Epithelial cell of prostate (primary cell): Measurements from ENCODE around the gene LDLRAD4.
"Not testable (repeated sequence)": the region's sequence is repeated elsewhere in the genome, so short reads cannot be mapped to it uniquely, and the experiment has no call there.

Source experiments
- DNase-seq: peaks from one replicate; pipeline ENCODE4 v3.0.0-alpha.2; 2011; ENCODE audit warnings: low read depth, low spot score
- H3K27ac ChIP-seq: fragments of 450-650 bp; 2 replicates; pipeline ENCODE4 v1.5.1; 2017; ENCODE audit warnings: mild to moderate bottlenecking

LDLRAD4 gene

GRCh38 chr18:13589316-13589715, 370.8 kb downstream of the LDLRAD4 start:
- no peak for DNase-seq
- no peak overlapping the region for H3K27ac ChIP-seq

DNA sequence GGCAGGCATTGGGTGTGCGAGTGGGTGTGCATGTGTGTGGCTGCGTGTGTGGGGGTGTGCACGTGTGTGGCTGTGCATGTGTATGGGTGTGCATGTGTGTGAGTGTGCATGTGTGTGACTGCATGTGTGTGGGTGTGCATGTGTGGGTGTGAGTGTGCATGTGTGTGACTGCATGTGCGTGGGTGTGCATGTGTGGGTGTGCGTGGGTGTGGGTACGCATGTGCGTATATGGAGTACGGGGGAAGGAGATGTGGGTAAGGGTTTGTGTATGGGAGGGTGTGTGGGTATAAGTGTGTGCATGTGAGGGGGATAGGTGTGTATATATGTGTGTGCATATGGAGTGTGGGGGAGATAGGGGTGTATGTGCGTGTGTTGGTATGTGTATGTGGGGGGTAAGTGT, 371.4 kb downstream of the LDLRAD4 start:
- no peak for DNase-seq
- H3K27ac ChIP-seq = no peak overlapping the region

DNA sequence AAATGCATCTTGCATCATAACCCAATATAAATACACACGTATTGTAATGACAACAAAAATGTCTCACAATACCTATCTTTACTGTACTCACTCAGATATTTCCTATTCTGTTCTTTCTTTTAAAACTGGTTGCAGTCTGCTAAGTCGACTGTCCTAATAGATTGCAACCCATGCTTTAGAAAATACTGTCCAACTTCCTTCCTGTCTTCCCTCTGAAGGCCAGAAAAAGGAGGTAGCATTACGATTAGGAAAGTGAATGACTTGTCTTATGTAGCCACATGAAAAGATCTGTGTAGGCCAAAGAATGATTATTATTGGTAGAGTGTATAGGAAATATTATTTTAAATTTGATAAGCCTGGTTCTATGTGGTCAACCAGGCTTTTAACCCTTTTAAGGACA, 373.7 kb downstream of the LDLRAD4 start:
- no peak for DNase-seq
- H3K27ac ChIP-seq = no peak overlapping the region

DNA sequence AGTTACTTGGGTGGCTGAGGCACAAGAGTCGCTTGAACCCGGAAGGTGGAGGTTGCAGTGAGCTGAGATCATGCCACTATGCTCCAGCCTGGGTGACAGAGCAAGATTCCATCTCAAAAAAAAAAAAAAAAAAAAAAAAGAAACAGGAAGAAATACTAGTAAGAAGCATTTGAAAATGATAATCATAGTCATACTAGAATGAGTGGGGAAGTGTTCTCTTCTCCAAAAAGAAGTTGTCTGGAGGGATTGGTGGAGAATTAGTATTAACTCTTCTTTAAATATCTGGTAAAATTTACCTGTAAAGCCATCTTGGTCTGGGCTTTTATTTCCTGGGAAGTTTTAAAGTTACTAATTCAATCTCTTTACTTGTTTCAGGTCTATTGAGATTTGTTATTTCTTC, 376.0 kb downstream of the LDLRAD4 start:
- H3K27ac ChIP-seq = no peak overlapping the region
- DNase-seq = no peak

- no peak for DNase-seq
Observed at GRCh38 chr18:13597068-13597467, 378.5 kb downstream of the LDLRAD4 start.

GRCh38 chr18:13598591-13598990, 380.0 kb downstream of the LDLRAD4 start:
- no peak overlapping the region for H3K27ac ChIP-seq
- no peak for DNase-seq

More at GRCh38 chr18:13597068-13597467, 378.5 kb downstream of the LDLRAD4 start:
- H3K27ac ChIP-seq = no peak overlapping the region

DNA sequence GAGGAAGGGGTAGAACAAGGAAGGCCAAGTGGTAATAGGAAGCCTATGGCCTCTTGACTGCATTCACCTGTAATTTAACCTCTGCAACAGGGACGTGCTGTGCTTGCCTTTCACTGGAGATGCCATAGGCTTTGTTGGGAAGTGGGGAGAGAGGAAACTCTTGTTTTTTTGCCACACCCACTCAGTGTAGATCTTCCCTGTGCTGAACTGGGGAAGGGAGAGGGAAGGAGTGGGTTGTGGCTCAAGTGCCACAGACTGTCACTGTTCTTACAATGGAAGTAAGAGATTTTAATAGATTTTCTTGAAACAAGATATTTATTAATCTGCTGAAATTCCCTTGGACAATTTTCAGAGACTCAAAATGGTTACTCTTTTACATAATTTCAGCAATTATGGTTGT, 380.5 kb downstream of the LDLRAD4 start:
- H3K27ac ChIP-seq = no peak overlapping the region
- no peak for DNase-seq

- no peak overlapping the region for H3K27ac ChIP-seq
- DNase-seq = no peak
Observed at GRCh38 chr18:13603304-13604019, 384.9 kb downstream of the LDLRAD4 start.

DNA sequence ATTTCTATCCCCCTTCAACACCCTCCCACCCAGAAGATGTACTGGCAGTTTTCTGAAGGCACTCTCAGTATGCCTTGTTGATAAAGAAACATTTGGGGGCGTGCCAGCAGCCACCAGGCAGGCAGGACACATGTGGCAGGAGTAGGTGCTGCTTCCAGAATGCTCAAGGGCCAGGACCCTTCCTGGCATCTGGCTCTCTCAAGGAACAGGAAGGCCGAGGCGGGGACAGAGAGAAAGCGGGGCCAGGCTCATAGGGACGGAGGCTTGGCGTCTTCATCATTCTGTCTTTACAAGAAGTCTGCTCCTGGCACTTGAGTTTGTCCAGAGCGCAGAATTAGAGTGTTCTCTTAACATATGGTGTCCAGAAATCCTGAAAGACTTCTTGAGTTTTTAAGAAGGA, 386.2 kb downstream of the LDLRAD4 start:
- H3K27ac ChIP-seq = no peak overlapping the region

GRCh38 chr18:13605477-13605876, 386.9 kb downstream of the LDLRAD4 start:
- DNase-seq = no peak
- H3K27ac ChIP-seq = no peak overlapping the region

More for the DNA sequence above, 386.2 kb downstream of the LDLRAD4 start:
- DNase-seq = no peak

DNA sequence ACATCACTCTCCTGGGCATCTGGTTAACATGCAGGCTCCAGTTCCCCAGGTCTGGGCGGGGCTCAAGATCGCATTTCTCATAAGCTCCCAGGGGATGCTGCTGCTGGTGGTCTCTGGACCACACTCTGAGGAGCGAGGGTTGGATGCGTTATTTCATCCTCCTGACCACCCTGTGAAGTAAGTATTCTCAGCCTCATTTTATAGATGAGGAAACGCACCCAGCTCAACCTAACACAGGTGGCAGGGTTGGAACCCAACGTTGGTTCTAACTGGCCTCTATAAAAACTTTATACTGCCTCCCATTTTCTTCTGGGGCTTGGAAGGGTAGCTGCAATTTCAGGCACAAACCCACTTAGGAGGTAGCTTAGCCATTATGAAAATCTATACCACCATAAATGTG, 387.3 kb downstream of the LDLRAD4 start:
- H3K27ac ChIP-seq = no peak overlapping the region
- DNase-seq = no peak

DNA sequence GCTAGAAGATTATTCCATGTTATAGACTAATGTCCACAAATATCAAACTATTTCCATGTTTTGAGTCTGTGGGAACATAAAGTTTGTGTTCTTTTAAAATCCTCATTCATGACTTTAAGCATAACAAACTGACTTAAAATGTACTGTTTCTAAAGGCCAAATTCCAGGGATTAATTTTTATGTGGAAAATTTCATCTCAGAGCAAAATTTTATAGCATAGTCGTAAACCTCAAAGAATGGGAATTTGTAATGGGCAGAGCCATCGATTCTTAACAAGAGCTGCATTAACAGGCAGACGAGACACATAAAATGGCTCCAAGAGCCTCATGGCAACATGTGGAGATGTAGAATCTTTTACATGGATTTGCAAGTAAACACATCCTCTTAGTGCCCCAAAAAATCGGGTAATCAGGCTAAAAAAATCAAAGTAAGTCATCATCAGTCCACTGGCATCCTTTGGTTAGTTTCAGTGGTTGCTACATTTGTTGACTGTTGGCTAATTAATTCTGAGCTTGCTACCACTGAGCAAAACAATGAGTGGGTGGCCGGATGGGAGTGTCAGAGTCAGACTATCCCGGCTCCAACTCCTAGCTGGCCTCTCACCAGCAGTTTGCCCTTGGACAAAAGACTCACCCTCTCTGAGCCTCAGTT, 388.2 kb downstream of the LDLRAD4 start:
- no peak overlapping the region for H3K27ac ChIP-seq
- no peak for DNase-seq

DNA sequence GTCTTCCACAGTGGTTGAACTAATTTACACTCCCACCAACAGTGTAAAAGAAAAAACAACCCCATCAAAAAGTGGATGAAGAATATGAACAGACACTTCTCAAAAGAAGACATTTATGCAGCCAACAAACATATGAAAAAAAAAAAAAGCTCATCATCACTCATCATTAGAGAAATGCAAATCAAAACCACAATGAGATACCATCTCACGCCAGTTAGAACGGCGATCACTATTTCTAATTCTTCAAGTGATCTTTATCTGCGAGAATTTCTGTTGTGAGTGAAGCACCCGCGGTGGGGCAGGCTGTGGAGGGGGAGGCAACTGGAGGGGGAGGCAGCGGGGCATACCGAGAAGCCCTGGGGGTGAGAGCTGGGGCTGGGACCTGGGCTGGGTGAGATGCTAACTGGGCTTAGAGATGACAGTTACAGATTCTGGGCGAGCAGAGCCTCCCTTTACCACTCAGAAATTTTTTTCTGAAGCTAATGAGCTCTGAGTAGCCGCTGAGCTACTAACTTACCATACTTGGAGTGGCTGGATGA, 389.5 kb downstream of the LDLRAD4 start:
- H3K27ac ChIP-seq, DNase-seq: not testable (repeated sequence)

GRCh38 chr18:13608791-13609532, 390.4 kb downstream of the LDLRAD4 start:
- DNase-seq = no peak

GRCh38 chr18:13610555-13611141, 392.1 kb downstream of the LDLRAD4 start:
- no peak overlapping the region for H3K27ac ChIP-seq
- DNase-seq = no peak

More at GRCh38 chr18:13608791-13609532, 390.4 kb downstream of the LDLRAD4 start:
- no peak overlapping the region for H3K27ac ChIP-seq

- H3K27ac ChIP-seq = no peak overlapping the region
- no peak for DNase-seq
Observed at GRCh38 chr18:13611142-13611600, 392.6 kb downstream of the LDLRAD4 start.

GRCh38 chr18:13611601-13612195, 393.1 kb downstream of the LDLRAD4 start:
- DNase-seq = no peak
- H3K27ac ChIP-seq = no peak overlapping the region

DNA sequence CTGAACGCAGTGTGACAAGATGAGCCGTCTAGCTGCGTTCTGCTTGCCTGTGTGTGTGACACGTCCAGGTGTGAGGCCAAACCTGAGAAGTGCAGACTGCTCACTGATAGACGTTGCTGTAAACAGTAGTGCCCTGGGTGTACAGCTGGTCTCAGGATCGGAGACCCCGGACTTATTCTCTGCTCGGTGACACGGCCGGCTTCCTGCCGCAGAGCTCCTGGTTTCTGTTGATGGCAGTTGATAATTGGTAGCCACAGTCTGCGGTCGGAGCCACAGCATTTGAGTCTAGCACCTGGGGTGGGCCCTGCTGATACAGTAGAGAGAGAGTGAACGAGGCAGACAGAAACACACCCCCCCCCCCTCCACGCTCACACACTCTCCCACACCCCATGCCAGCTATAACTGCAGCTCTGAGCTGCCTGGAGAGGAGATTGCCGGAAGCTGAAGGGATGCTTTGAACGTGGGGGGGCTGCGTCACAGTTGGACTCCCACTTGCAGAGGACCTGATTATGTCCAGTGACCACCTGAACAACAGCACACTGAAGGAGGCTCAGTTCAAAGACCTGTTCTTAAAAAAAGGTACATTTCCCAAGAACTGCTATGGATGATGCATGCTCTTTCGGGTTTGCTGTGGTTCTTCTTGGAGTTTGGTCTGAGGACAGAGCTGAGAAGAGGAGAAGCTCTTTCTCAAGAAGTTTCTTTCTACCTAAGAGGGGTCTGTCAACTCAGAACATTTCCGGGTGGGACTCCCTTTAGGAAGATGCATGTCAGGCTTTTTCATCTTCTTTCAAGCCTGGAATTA, 393.8 kb downstream of the LDLRAD4 start:
- no peak overlapping the region for H3K27ac ChIP-seq
- DNase-seq = no peak

DNA sequence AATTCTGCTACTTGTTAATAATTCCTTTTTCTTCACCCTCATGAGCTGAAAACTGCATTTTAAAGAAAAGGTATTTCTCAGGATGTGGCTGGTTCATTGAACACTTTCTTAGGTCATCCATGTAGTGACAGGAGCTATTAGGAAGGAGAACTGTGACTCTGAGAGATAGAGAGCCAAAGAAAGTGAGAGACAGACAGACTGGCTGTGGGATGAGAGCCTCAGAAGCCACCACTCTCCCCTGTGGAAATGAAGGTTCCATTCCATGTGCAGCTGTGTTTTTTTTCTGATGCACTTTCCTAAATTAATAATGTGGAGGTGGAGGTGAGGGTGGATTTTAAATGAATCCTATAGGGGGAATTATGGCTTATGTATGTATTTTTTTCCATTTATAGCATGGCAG, 394.5 kb downstream of the LDLRAD4 start:
- no peak for DNase-seq
- no peak overlapping the region for H3K27ac ChIP-seq
